GM23248 (cell line): Measurements from ENCODE around the gene ARTN.

Experiments
- EZH2 ChIP-seq: fragments of 200-600 bp; sonication (generic); IDR thresholded peaks from 2 replicates; pipeline ENCODE4 v1.6.1; 2018; ENCODE audit warnings: antibody characterized with exemption, mild to moderate bottlenecking; ENCODE audit not compliant: insufficient read depth, poor library complexity, severe bottlenecking
- EZH2phosphoT487 ChIP-seq: fragments of 200-600 bp; sonication (generic); IDR thresholded peaks from 2 replicates; pipeline ENCODE4 v1.6.1; 2018; ENCODE audit warnings: antibody characterized with exemption, moderate library complexity, mild to moderate bottlenecking, low read depth; ENCODE audit not compliant: insufficient read depth

DNA sequence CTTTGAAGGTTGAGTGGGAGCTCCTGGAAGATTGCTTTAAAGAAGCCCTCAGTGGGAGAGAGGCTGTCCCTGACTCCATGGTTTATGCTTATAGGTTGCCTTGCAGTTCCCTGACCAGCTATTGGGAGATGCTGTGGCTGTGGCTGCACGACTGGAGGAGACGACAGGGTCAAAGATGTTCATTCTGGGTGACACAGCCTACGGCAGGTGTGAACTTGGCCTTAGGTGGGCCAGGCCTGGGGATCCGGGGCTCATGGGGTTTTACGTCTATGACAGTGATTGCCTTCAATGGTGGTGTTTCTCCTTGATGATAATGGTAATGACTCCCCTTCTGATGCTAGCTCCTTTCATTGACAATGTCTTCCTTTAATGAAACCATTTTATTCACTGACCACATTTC, 36.9 kb downstream of the ARTN start:
- TF ChIP-seq EZH2 (no peak), EZH2phosphoT487 (no peak)
